ENCODE data around the gene HPDL.
A peak's percentile ranks its signal among the peaks of the same experiment; 100 is the strongest.
"Not testable (repeated sequence)": the region's sequence is repeated elsewhere in the genome, so short reads cannot be mapped to it uniquely, and the experiment has no call there.

The HPDL gene

GRCh38 chr1:45354838-45355237 lies 28.1 kb downstream of the HPDL start:
- DNase-seq, result no peak

- DNase-seq, result no peak
Measured at GRCh38 chr1:45355683-45356082, 29.0 kb downstream of the HPDL start.

GRCh38 chr1:45356186-45356585 lies 29.5 kb downstream of the HPDL start:
- DNase-seq, result no peak

- DNase-seq, result peak; percentile 62
Measured at GRCh38 chr1:45359882-45360513, 33.3 kb downstream of the HPDL start.

GRCh38 chr1:45360981-45361380 lies 34.3 kb downstream of the HPDL start:
- DNase-seq, result not testable (repeated sequence)

GRCh38 chr1:45364294-45364693 lies 37.6 kb downstream of the HPDL start:
- DNase-seq, result no peak

GRCh38 chr1:45365051-45365450 lies 38.4 kb downstream of the HPDL start:
- DNase-seq, result no peak

GRCh38 chr1:45370575-45370974 lies 43.9 kb downstream of the HPDL start:
- no peak for DNase-seq

- no peak for DNase-seq
Measured at GRCh38 chr1:45373573-45373972, 46.9 kb downstream of the HPDL start.

GRCh38 chr1:45375104-45376090 lies 48.7 kb downstream of the HPDL start:
- no peak for DNase-seq

- DNase-seq, result no peak
Measured at GRCh38 chr1:45378184-45378583, 51.5 kb downstream of the HPDL start.
